HepG2 (cell line): Measurements from ENCODE around the gene NSG2. TPM values are rescaled to one million over a fixed set of nuclear protein-coding genes. Genes with fewer than 3 reads are reported as not detected.

Source experiments
- ATAC-seq: fragments of 200-7000 bp; cut with Tn5 transposase; 3 replicates; pipeline ENCODE4 v1.9.1; 2020; ENCODE audit warnings: mild to moderate bottlenecking, moderate library complexity
- BruUV-seq: library from RNA; stranded (reverse); fragments of 400-500 nt; replicated peaks from 2 replicates; lab custom pipeline; 2021; lab: Mats Ljungman, UMichigan
- CTCF ChIA-PET: fragments of 300-600 bp; formaldehyde crosslinking; extraction: SDS; loops from one replicate; lab custom pipeline; 2021; ENCODE audit warnings: low total read pairs, inconsistent platforms, low intra/inter-chr PET ratio; lab: Yijun Ruan, JAX
- POLR2A ChIA-PET: fragments of 350-600 bp; sonication (Branson Sonifier 250); formaldehyde crosslinking; loops from one replicate; lab custom pipeline; 2020; ENCODE audit warnings: antibody characterized with exemption, inconsistent platforms; lab: Yijun Ruan, JAX
- DNase-seq: peaks from one replicate; pipeline ENCODE4 v3.0.0-alpha.2; 2015; ENCODE audit warnings: low spot score
- FAIRE-seq: peaks from 3 replicates; lab custom pipeline; 2011; peaks lifted over from hg19 to GRCh38; lab: Jason Lieb, UNC
- H2AFZ ChIP-seq: one replicate; pipeline ENCODE4 v1.6.1; 2011; ENCODE audit warnings: low read length, inconsistent platforms
- H3K27ac ChIP-seq: fragments of 300-600 bp; 3 replicates; pipeline ENCODE4 v1.8.0; 2011; ENCODE audit warnings: mixed run types, mild to moderate bottlenecking, mixed read lengths, low read length, inconsistent platforms; ENCODE audit not compliant: insufficient read depth; ENCODE audit errors: extremely low read length
- H3K27me3 ChIP-seq, 2 experiments: fragments of 200-600 bp in 1 of 2; 2 replicates in 1 of 2; 3 replicates in 1 of 2; pipeline versions ENCODE4 v1.6.0 to v1.8.0; 2011; ENCODE audit warnings: low read length in 2 of 2, mild to moderate bottlenecking in 2 of 2, moderate library complexity in 2 of 2, inconsistent platforms in 1 of 2; ENCODE audit not compliant: insufficient read depth in 2 of 2, control insufficient read depth in 1 of 2
- H3K36me3 ChIP-seq, 2 experiments: fragments of 200-600 bp in 1 of 2; replicated peaks in 1 of 2; 2 replicates in 1 of 2; 3 replicates in 1 of 2; pipeline versions ENCODE4 v1.5.1 to v1.8.0; 2011; ENCODE audit warnings: low read length in 2 of 2, inconsistent platforms in 1 of 2; ENCODE audit not compliant: insufficient read depth in 2 of 2, control insufficient read depth in 1 of 2
- H3K4me1 ChIP-seq: 2 replicates; pipeline ENCODE4 v1.5.1; 2012; ENCODE audit warnings: low read length, inconsistent platforms; ENCODE audit not compliant: insufficient read depth
- H3K4me2 ChIP-seq: 2 replicates; pipeline ENCODE4 v1.6.0; 2011; ENCODE audit warnings: low read depth, low read length, inconsistent platforms
- H3K4me3 ChIP-seq, 3 experiments: fragments of 200-600 bp in 1 of 3; sonication (generic), shearing (Covaris generic) in 1 of 3; replicated peaks in 1 of 3; 2 replicates each; pipeline ENCODE4 v1.5.1; 2011 to 2016; ENCODE audit warnings: low read length in 3 of 3, inconsistent platforms in 2 of 3, low read depth in 2 of 3, mild to moderate bottlenecking in 2 of 3, control low read depth in 1 of 3, mixed read lengths in 1 of 3; ENCODE audit not compliant: insufficient read depth in 1 of 3
- H3K79me2 ChIP-seq: one replicate; pipeline ENCODE4 v1.6.1; 2011; ENCODE audit warnings: low read length, inconsistent platforms; ENCODE audit not compliant: insufficient read depth
- H3K9ac ChIP-seq: 2 replicates; pipeline ENCODE4 v1.6.0; 2011; ENCODE audit warnings: mild to moderate bottlenecking, low read depth, low read length, inconsistent platforms; ENCODE audit not compliant: insufficient read depth
- H3K9me3 ChIP-seq: 2 replicates; pipeline ENCODE4 v1.5.1; 2012; ENCODE audit warnings: mild to moderate bottlenecking, low read length
- H4K20me1 ChIP-seq: 2 replicates; pipeline ENCODE4 v1.6.0; 2011; ENCODE audit warnings: inconsistent platforms, mild to moderate bottlenecking, low read length, moderate library complexity; ENCODE audit not compliant: insufficient read depth
- CHD2 ChIP-seq: IDR thresholded peaks from 2 replicates; pipeline ENCODE4 v1.6.1; 2011; ENCODE audit warnings: low read depth, low read length, improper control_type of control experiment
- ETS1 ChIP-seq: sonication (generic); formaldehyde crosslinking; IDR thresholded peaks from 2 replicates; pipeline ENCODE4 v1.4.0; 2020; ENCODE audit warnings: missing genetic modification reagents
- GATAD2A ChIP-seq: IDR thresholded peaks from 2 replicates; pipeline ENCODE4 v1.6.1; 2016
- HNF4G ChIP-seq, 2 experiments: sonication (generic) in 1 of 2; formaldehyde crosslinking in 1 of 2; IDR thresholded peaks; 2 replicates each; pipeline versions ENCODE4 v1.4.0 to v1.6.1; 2011 to 2020; ENCODE audit warnings: borderline replicate concordance in 2 of 2, low read depth in 2 of 2, mild to moderate bottlenecking in 2 of 2, low read length in 1 of 2, missing genetic modification reagents in 1 of 2, moderate library complexity in 1 of 2
- KAT7 ChIP-seq: IDR thresholded peaks from 2 replicates; pipeline ENCODE4 v1.6.1; 2018; ENCODE audit warnings: borderline replicate concordance, missing compliant biosample characterization
- KLF13 ChIP-seq: sonication (generic); formaldehyde crosslinking; IDR thresholded peaks from 2 replicates; pipeline ENCODE4 v1.4.0; 2020; ENCODE audit warnings: mild to moderate bottlenecking, missing genetic modification reagents
- NFE2 ChIP-seq: sonication (generic); formaldehyde crosslinking; IDR thresholded peaks from 2 replicates; pipeline ENCODE4 v1.4.0; 2020; ENCODE audit warnings: missing genetic modification reagents
- NFE2L1 ChIP-seq: sonication (generic); formaldehyde crosslinking; IDR thresholded peaks from 2 replicates; pipeline ENCODE4 v1.4.0; 2020; ENCODE audit warnings: missing genetic modification reagents, mild to moderate bottlenecking, borderline replicate concordance
- RELA ChIP-seq: sonication (generic); formaldehyde crosslinking; IDR thresholded peaks from 2 replicates; pipeline ENCODE4 v1.4.0; 2020; ENCODE audit warnings: missing genetic modification reagents
- THRA ChIP-seq: sonication (generic); formaldehyde crosslinking; IDR thresholded peaks from 2 replicates; pipeline ENCODE4 v1.4.0; 2020; ENCODE audit warnings: missing genetic modification reagents, borderline replicate concordance
- ZKSCAN8 ChIP-seq: IDR thresholded peaks from 2 replicates; pipeline ENCODE4 v1.6.1; 2016; ENCODE audit warnings: borderline replicate concordance, missing genetic modification reagents, missing compliant biosample characterization
- ZNF839 ChIP-seq: sonication (generic); formaldehyde crosslinking; IDR thresholded peaks from 2 replicates; pipeline ENCODE4 v1.4.0; 2020; ENCODE audit warnings: missing genetic modification reagents, mild to moderate bottlenecking, borderline replicate concordance
- WGBS: methylation state at CpG from one replicate; pipeline ENCODE4 v1.1.6; 2017; ENCODE audit warnings: low lambda C conversion rate; 5-methylcytosine and 5-hydroxymethylcytosine counted together
- in situ Hi-C: cut with HindIII; loops from 2 replicates; pipeline ENCODE4 v1.10.0; 2017; ENCODE audit warnings: low pct_unique_long_range_greater_than_20kb; ENCODE audit not compliant: extremely low pct_ligation_motif_present
- intact Hi-C: fragments of 100-400 bp; cut with micrococcal nuclease; formaldehyde crosslinking; loops from one replicate; pipeline ENCODE4 v1.10.0; 2022; ENCODE audit not compliant: unreplicated experiment
- polyA plus RNA-seq, 8 experiments: library from polyadenylated mRNA; depleted of rRNA in 3 of 8; stranded (reverse) in 7 of 8; unstranded in 1 of 8; fragments of >200 nt; fragmentation: Illumina TruSeq in 4 of 8; extraction: Trizol in 4 of 8; gene quantifications; 2 replicates each; pipeline versions ENCODE4 v1.2.1 to v1.2.3, GENCODE V29; 2011 to 2016; ENCODE audit warnings: low read depth in 4 of 8, missing spikeins in 1 of 8, mixed read lengths in 1 of 8; ENCODE audit not compliant: insufficient read depth in 1 of 8
- total RNA-seq, 5 experiments: library from RNA; depleted of rRNA; stranded (reverse); fragments of >200 nt; fragmentation: Illumina TruSeq; extraction: Trizol; gene quantifications; 2 replicates each; pipeline ENCODE4 v1.2.3, GENCODE V29; 2016; ENCODE audit warnings: low read depth in 1 of 5
- TF ChIP-seq, protein P1 (sequence below): sonication (generic); formaldehyde crosslinking; IDR thresholded peaks from 2 replicates; pipeline ENCODE4 v1.5.1; 2020; ENCODE audit warnings: mild to moderate bottlenecking, missing genetic modification reagents, moderate library complexity

The NSG2 gene
- total and polyA plus RNA-seq, 2 of the 13 experiments (the other 11 are each of a cell fraction or from before 2014, with no cell fraction given) = 0.21 TPM; not detected in 1

- no peak for TF ChIP-seq THRA (CRISPR knock-in tag)
- TF ChIP-seq GATAD2A (CRISPR knock-in tag) = no peak
- TF ChIP-seq ETS1 (CRISPR knock-in tag) = no peak
- no peak for TF ChIP-seq ZNF839 (CRISPR knock-in tag)
- TF ChIP-seq NFE2 (CRISPR knock-in tag) = no peak
- TF ChIP-seq NFE2L1 (CRISPR knock-in tag) = no peak
- TF ChIP-seq KAT7 (CRISPR knock-in tag) = no peak
These were observed 109.1 kb downstream of the NSG2 start (continued) for GRCh38 chr5:174154559-174154958.

DNA sequence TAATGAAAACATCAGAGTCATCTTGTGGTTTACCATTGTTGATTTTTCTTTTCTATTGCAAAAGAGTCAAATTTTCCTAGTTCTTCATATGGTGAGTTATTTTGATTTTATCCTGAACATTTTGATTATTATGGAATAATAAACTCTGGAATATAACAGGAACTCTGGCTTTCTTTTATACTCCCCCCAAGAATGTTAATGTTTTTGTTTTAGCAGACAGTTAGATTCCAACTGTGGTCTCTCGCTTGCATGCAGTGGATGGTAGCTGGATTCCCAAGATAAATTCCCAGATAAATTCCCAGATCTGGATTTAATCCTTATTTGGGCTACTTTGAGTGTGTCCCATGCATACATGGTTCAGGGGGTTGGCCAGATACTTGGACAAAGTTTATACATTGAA, 109.8 kb downstream of the NSG2 start:
- in situ Hi-C loops (no loop called here), intact Hi-C loops (no loop called here)
- BruUV-seq = no TSS peak
- peaks cover 5% of the 10 kb centered on the region for H3K9me3 ChIP-seq
- no peaks in the 10 kb centered on the region for H3K36me3 ChIP-seq
- FAIRE-seq (no peak), ATAC-seq (no peak), DNase-seq (no peak)
- no peak overlapping the region for H3K4me3 ChIP-seq
- H3K4me1 ChIP-seq = no peaks in the 10 kb centered on the region
- 0 out of 5 replicates have a peak, but pooled peaks cover 0 to 2% of the 10 kb centered on the region in 2 experiments for H3K27me3 ChIP-seq
- H2AFZ ChIP-seq = no peak overlapping the region
- ChIA-PET POLR2A (no interaction called here), CTCF (no interaction called here)
- no peaks in the 10 kb centered on the region for H4K20me1 ChIP-seq
- H3K27ac ChIP-seq = no peak overlapping the region
- TF ChIP-seq KLF13 (CRISPR knock-in tag) (no peak), ZKSCAN8 (no peak), HNF4G (IDR thresholded peaks at IDR 0.05; ENCODE audit: borderline replicate concordance, low read depth, low read length) (no peak), HNF4G (CRISPR knock-in tag; IDR thresholded peaks at IDR 0.05; ENCODE audit: borderline replicate concordance, low read depth) (no peak), CHD2 (no peak), RELA (CRISPR knock-in tag) (no peak)
- TF ChIP-seq, protein P1, sequence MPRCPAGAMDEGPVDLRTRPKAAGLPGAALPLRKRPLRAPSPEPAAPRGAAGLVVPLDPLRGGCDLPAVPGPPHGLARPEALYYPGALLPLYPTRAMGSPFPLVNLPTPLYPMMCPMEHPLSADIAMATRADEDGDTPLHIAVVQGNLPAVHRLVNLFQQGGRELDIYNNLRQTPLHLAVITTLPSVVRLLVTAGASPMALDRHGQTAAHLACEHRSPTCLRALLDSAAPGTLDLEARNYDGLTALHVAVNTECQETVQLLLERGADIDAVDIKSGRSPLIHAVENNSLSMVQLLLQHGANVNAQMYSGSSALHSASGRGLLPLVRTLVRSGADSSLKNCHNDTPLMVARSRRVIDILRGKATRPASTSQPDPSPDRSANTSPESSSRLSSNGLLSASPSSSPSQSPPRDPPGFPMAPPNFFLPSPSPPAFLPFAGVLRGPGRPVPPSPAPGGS = no peak
- no peak overlapping the region for H3K4me2 ChIP-seq
- H3K79me2 ChIP-seq = no peaks in the 10 kb centered on the region
- WGBS = 0% methylated on average over 1 of the region's 1 CpG
- no peak overlapping the region for H3K9ac ChIP-seq
